ENCODE results near the gene TMC3.

The TMC3 gene

GRCh38 chr15:81362790-81363189 lies 11.2 kb downstream of the TMC3 start:
- Histone ChIP-seq H3K9me3 (ENCODE audit: low read length) (no peaks in the 10 kb centered on the region), H3K36me3 (ENCODE audit: insufficient read depth, low read length) (no peaks in the 10 kb centered on the region), H3F3A (ENCODE audit: insufficient read depth, low read length) (no peaks in the 10 kb centered on the region), H3K9me2 (ENCODE audit: low read depth, low read length) (no peaks in the 10 kb centered on the region), H3K4me2 (ENCODE audit: low read length) (no peak overlapping the region), H3K4me3 (ENCODE audit: low read depth, low read length, poor library complexity, severe bottlenecking) (no peak overlapping the region), H3K79me2 (ENCODE audit: insufficient read depth, low read length) (no peaks in the 10 kb centered on the region), H3K27me3 (ENCODE audit: insufficient read depth, low read length) (peaks cover 6% of the 10 kb centered on the region; the same call in 1 of the 2 replicates), H3K27ac (ENCODE audit: low read depth, low read length, poor library complexity, severe bottlenecking) (no peak overlapping the region), H3K9ac (ENCODE audit: low read length) (no peak overlapping the region), H2AFZ (ENCODE audit: low read length) (no peak overlapping the region), H4K20me1 (ENCODE audit: insufficient read depth, low read length) (no peaks in the 10 kb centered on the region), H3K4me1 (ENCODE audit: insufficient read depth, low read length, severe bottlenecking) (no peaks in the 10 kb centered on the region)
- TF ChIP-seq EZH2 (IDR thresholded peaks at IDR 0.05; ENCODE audit: borderline replicate concordance, low read length) (no peak), CTCF (IDR thresholded peaks at IDR 0.05; ENCODE audit: low read length) (no peak)

GRCh38 chr15:81361891-81362290 lies 12.1 kb downstream of the TMC3 start:
- Histone ChIP-seq H3K4me1 (ENCODE audit: insufficient read depth, low read length, severe bottlenecking) (no peaks in the 10 kb centered on the region), H3K4me3 (ENCODE audit: low read depth, low read length, poor library complexity, severe bottlenecking) (no peak overlapping the region), H3K9me3 (ENCODE audit: low read length) (no peaks in the 10 kb centered on the region), H3F3A (ENCODE audit: insufficient read depth, low read length) (no peaks in the 10 kb centered on the region), H3K9me2 (ENCODE audit: low read depth, low read length) (no peaks in the 10 kb centered on the region), H3K27me3 (ENCODE audit: insufficient read depth, low read length) (peaks cover 6% of the 10 kb centered on the region; the same call in 1 of the 2 replicates), H3K36me3 (ENCODE audit: insufficient read depth, low read length) (no peaks in the 10 kb centered on the region), H3K79me2 (ENCODE audit: insufficient read depth, low read length) (no peaks in the 10 kb centered on the region), H3K4me2 (ENCODE audit: low read length) (no peak overlapping the region), H3K27ac (ENCODE audit: low read depth, low read length, poor library complexity, severe bottlenecking) (no peak overlapping the region), H3K9ac (ENCODE audit: low read length) (no peak overlapping the region), H2AFZ (ENCODE audit: low read length) (no peak overlapping the region), H4K20me1 (ENCODE audit: insufficient read depth, low read length) (no peaks in the 10 kb centered on the region)
- TF ChIP-seq CTCF (IDR thresholded peaks at IDR 0.05; ENCODE audit: low read length) (no peak), EZH2 (IDR thresholded peaks at IDR 0.05; ENCODE audit: borderline replicate concordance, low read length) (no peak)

GRCh38 chr15:81360491-81360890 lies 13.5 kb downstream of the TMC3 start:
- no peaks in the 10 kb centered on the region for H3K9me2 ChIP-seq (ENCODE audit: low read depth, low read length)
- H4K20me1 ChIP-seq (ENCODE audit: insufficient read depth, low read length): no peaks in the 10 kb centered on the region
- no peak for TF ChIP-seq EZH2 (IDR thresholded peaks at IDR 0.05; ENCODE audit: borderline replicate concordance, low read length)
- no peak for TF ChIP-seq CTCF (IDR thresholded peaks at IDR 0.05; ENCODE audit: low read length)
- H3K27me3 ChIP-seq (ENCODE audit: insufficient read depth, low read length): peaks cover 6% of the 10 kb centered on the region; the same call in 1 of the 2 replicates
- H3K27ac ChIP-seq (ENCODE audit: low read depth, low read length, poor library complexity, severe bottlenecking): no peak overlapping the region
- H3K4me1 ChIP-seq (ENCODE audit: insufficient read depth, low read length, severe bottlenecking): no peaks in the 10 kb centered on the region
- no peaks in the 10 kb centered on the region for H3K9me3 ChIP-seq (ENCODE audit: low read length)
- no peak overlapping the region for H2AFZ ChIP-seq (ENCODE audit: low read length)
- H3K9ac ChIP-seq (ENCODE audit: low read length): no peak overlapping the region
- H3K4me3 ChIP-seq (ENCODE audit: low read depth, low read length, poor library complexity, severe bottlenecking): no peak overlapping the region
- no peak overlapping the region for H3K4me2 ChIP-seq (ENCODE audit: low read length)
- H3K36me3 ChIP-seq (ENCODE audit: insufficient read depth, low read length): no peaks in the 10 kb centered on the region
- no peaks in the 10 kb centered on the region for H3K79me2 ChIP-seq (ENCODE audit: insufficient read depth, low read length)
- H3F3A ChIP-seq (ENCODE audit: insufficient read depth, low read length): no peaks in the 10 kb centered on the region
